ENCODE data around the gene PEX5. TPM values are rescaled to one million over a fixed set of nuclear protein-coding genes. Genes with fewer than 3 reads are reported as not detected.

The PEX5 gene
- total and polyA plus RNA-seq, 2 of the 8 experiments (the other 6 are each of a cell fraction or from before 2014, with no cell fraction given) = 16.8 to 50.5 TPM

Other genes with a start within 250 kb of the PEX5 start
- not detected in 2 replicates for gene RNU7-1, start 245.9 kb upstream of the PEX5 start, total RNA-seq (2021; fragmentation: NEBNext Ultra II Directional; extraction: Animal tissue kit (Norgen Biotek cat#: 25700))
- not detected in 2 replicates for gene RNU7-1, start 245.9 kb upstream of the PEX5 start, polyA plus RNA-seq (2011; rRNA removed)
- gene C12orf57, start 245.7 kb upstream of the PEX5 start, total RNA-seq (2021; fragmentation: NEBNext Ultra II Directional; extraction: Animal tissue kit (Norgen Biotek cat#: 25700)) = 174 and 185 TPM in 2 replicates
- 993 and 1,124 TPM in 2 replicates for gene C12orf57, start 245.7 kb upstream of the PEX5 start, polyA plus RNA-seq (2011; rRNA removed)
- gene PTPN6, start 238.3 kb upstream of the PEX5 start, total RNA-seq (2021; fragmentation: NEBNext Ultra II Directional; extraction: Animal tissue kit (Norgen Biotek cat#: 25700)) = 25.7 and 28.4 TPM in 2 replicates
- 16.3 and 22.6 TPM in 2 replicates for gene PTPN6, start 238.3 kb upstream of the PEX5 start, polyA plus RNA-seq (2011; rRNA removed)
- 360 and 368 TPM in 2 replicates for gene PHB2, start 219.0 kb upstream of the PEX5 start, total RNA-seq (2021; fragmentation: NEBNext Ultra II Directional; extraction: Animal tissue kit (Norgen Biotek cat#: 25700))
- gene PHB2, start 219.0 kb upstream of the PEX5 start, polyA plus RNA-seq (2011; rRNA removed) = 579 and 626 TPM in 2 replicates
- gene EMG1, start 218.8 kb upstream of the PEX5 start, total RNA-seq (2021; fragmentation: NEBNext Ultra II Directional; extraction: Animal tissue kit (Norgen Biotek cat#: 25700)) = 82.9 and 84.2 TPM in 2 replicates
- gene EMG1, start 218.8 kb upstream of the PEX5 start, polyA plus RNA-seq (2011; rRNA removed) = 54.3 and 64.3 TPM in 2 replicates
- 55.2 and 55.8 TPM in 2 replicates for gene LPCAT3, start 171.2 kb upstream of the PEX5 start, total RNA-seq (2021; fragmentation: NEBNext Ultra II Directional; extraction: Animal tissue kit (Norgen Biotek cat#: 25700))
- gene LPCAT3, start 171.2 kb upstream of the PEX5 start, polyA plus RNA-seq (2011; rRNA removed) = 69.5 and 70.4 TPM in 2 replicates
- gene C1S, start 129.0 kb upstream of the PEX5 start, total RNA-seq (2021; fragmentation: NEBNext Ultra II Directional; extraction: Animal tissue kit (Norgen Biotek cat#: 25700)) = 5.0 and 7.3 TPM in 2 replicates
- gene C1S, start 129.0 kb upstream of the PEX5 start, polyA plus RNA-seq (2011; rRNA removed) = 3.5 and 4.4 TPM in 2 replicates
- gene C1R, start 97.2 kb upstream of the PEX5 start, total RNA-seq (2021; fragmentation: NEBNext Ultra II Directional; extraction: Animal tissue kit (Norgen Biotek cat#: 25700)) = 6.9 and 7.7 TPM in 2 replicates
- gene C1R, start 97.2 kb upstream of the PEX5 start, polyA plus RNA-seq (2011; rRNA removed) = 16.3 and 19.3 TPM in 2 replicates
- gene C1RL, start 80.5 kb upstream of the PEX5 start, total RNA-seq (2021; fragmentation: NEBNext Ultra II Directional; extraction: Animal tissue kit (Norgen Biotek cat#: 25700)) = 11.4 and 14.7 TPM in 2 replicates
- 15.5 and 16.7 TPM in 2 replicates for gene C1RL, start 80.5 kb upstream of the PEX5 start, polyA plus RNA-seq (2011; rRNA removed)
- gene RBP5, start 60.8 kb upstream of the PEX5 start, total RNA-seq (2021; fragmentation: NEBNext Ultra II Directional; extraction: Animal tissue kit (Norgen Biotek cat#: 25700)) = 0.67 and 1.9 TPM in 2 replicates
- gene RBP5, start 60.8 kb upstream of the PEX5 start, polyA plus RNA-seq (2011; rRNA removed) = 1.1 and 1.2 TPM in 2 replicates
- 19.9 and 20.4 TPM in 2 replicates for gene CLSTN3, start 59.3 kb upstream of the PEX5 start, total RNA-seq (2021; fragmentation: NEBNext Ultra II Directional; extraction: Animal tissue kit (Norgen Biotek cat#: 25700))
- gene CLSTN3, start 59.3 kb upstream of the PEX5 start, polyA plus RNA-seq (2011; rRNA removed) = 26.3 and 43.9 TPM in 2 replicates
- gene ACSM4, start 114.4 kb downstream of the PEX5 start, total RNA-seq (2021; fragmentation: NEBNext Ultra II Directional; extraction: Animal tissue kit (Norgen Biotek cat#: 25700)) = not detected in 2 replicates
- not detected in 2 replicates for gene ACSM4, start 114.4 kb downstream of the PEX5 start, polyA plus RNA-seq (2011; rRNA removed)